Activated CD8-positive, alpha-beta T cell treated with anti-CD3 and anti-CD28 coated beads, Interleukin-2, amount 10 ng/mL, durations not matched to agents 7 days and 5 days (primary cell): ENCODE measurements around the gene PCDHA4. TPM values are rescaled to one million over a fixed set of nuclear protein-coding genes. Genes with fewer than 3 reads are reported as not detected.
A peak's percentile ranks its signal among the peaks of the same experiment; 100 is the strongest.
"Not testable (repeated sequence)": the region's sequence is repeated elsewhere in the genome, so short reads cannot be mapped to it uniquely, and the experiment has no call there.

Source experiments
- ATAC-seq: fragments of 150-1000 bp; cut with Tn5 transposase; one replicate; pipeline ENCODE4 v1.10.0; 2021; ENCODE audit warnings: moderate library complexity
- CTCF ChIA-PET: fragments of 350-600 bp; sonication (Branson Sonifier 250); formaldehyde crosslinking; loops from one replicate; lab custom pipeline; 2021; ENCODE audit warnings: antibody characterized with exemption; lab: Charles Lee
- POLR2A ChIA-PET: fragments of 350-600 bp; sonication (Branson Sonifier 250); formaldehyde crosslinking; loops from one replicate; lab custom pipeline; 2021; ENCODE audit warnings: antibody characterized with exemption; lab: Charles Lee
- DNase-seq: peaks from one replicate; pipeline ENCODE4 v3.0.0-alpha.2; 2020
- H3K27ac Mint-ChIP-seq: one replicate; pipeline ENCODE4 v1.8.0; 2021; ENCODE audit warnings: mild to moderate bottlenecking, mixed read lengths
- H3K27me3 Mint-ChIP-seq: one replicate; pipeline ENCODE4 v1.8.0; 2021; ENCODE audit warnings: low read depth, mixed read lengths
- H3K36me3 Mint-ChIP-seq: one replicate; pipeline ENCODE4 v1.8.0; 2021; ENCODE audit warnings: low read depth, mixed read lengths
- H3K4me1 Mint-ChIP-seq: one replicate; pipeline ENCODE4 v1.8.0; 2021; ENCODE audit warnings: low read depth, mixed read lengths
- H3K4me3 Mint-ChIP-seq: one replicate; pipeline ENCODE4 v1.8.0; 2021; ENCODE audit warnings: mild to moderate bottlenecking, mixed read lengths
- H3K9me3 Mint-ChIP-seq: one replicate; pipeline ENCODE4 v1.8.0; 2022; ENCODE audit warnings: mixed read lengths; ENCODE audit not compliant: insufficient read depth
- total RNA-seq, 2 experiments: library from RNA; stranded (reverse); gene quantifications; one replicate each; pipeline ENCODE4 v1.2.3, GENCODE V29; 2021

PCDHA4 gene
- total RNA-seq, 2 experiments from 2014 or later, result not detected

DNA sequence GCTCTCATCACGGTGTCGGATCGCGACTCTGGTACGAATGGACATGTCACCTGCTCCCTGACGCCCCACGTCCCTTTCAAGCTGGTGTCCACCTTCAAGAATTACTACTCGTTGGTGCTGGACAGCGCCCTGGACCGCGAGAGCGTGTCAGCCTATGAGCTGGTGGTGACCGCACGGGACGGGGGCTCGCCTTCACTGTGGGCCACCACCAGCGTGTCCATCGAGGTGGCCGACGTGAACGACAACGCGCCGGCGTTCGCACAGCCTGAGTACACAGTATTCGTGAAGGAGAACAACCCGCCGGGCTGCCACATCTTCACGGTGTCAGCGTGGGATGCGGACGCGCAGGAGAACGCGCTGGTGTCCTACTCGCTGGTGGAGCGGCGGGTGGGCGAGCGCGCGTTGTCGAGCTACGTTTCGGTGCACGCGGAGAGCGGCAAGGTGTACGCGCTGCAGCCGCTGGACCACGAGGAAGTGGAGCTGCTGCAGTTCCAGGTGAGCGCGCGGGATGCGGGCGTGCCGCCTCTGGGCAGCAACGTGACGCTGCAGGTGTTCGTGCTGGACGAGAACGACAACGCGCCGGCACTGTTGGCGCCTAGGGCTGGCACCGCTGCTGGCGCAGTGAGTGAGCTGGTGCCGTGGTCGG is 10.7 kb upstream of the PCDHA4 start:
- ATAC-seq, H3K27ac Mint-ChIP-seq, H3K4me1 Mint-ChIP-seq, H3K4me3 Mint-ChIP-seq, CTCF ChIA-PET, H3K27me3 Mint-ChIP-seq, H3K36me3 Mint-ChIP-seq, DNase-seq: not testable (repeated sequence)
- H3K9me3 Mint-ChIP-seq, result peaks cover 14% of the 10 kb centered on the region
- POLR2A ChIA-PET, result interaction anchor here (0.6 kb wide), 2 partner anchors 19 to 411 kb away, joined by 3 read pairs; no protein-coding TSS in a partner anchor

- Mint-ChIP-seq H3K4me3 (no peak overlapping the region), H3K36me3 (peaks cover 1% of the 10 kb centered on the region), H3K9me3 (peaks cover 19% of the 10 kb centered on the region), H3K27me3 (no peaks in the 10 kb centered on the region), H3K4me1 (no peaks in the 10 kb centered on the region), H3K27ac (no peak overlapping the region)
- ATAC-seq, result no peak
- ChIA-PET CTCF (no interaction called here), POLR2A (interaction anchor here (0.6 kb wide), 1 partner anchor 410 kb away, joined by 3 read pairs; no protein-coding TSS in a partner anchor)
- DNase-seq, result no peak
Observed at GRCh38 chr5:140796718-140797095, 10.2 kb upstream of the PCDHA4 start.

- ChIA-PET CTCF (no interaction called here), POLR2A (no interaction called here)
- no peaks in the 10 kb centered on the region for H3K4me1 Mint-ChIP-seq
- DNase-seq (no peak), ATAC-seq (no peak)
- H3K27me3 Mint-ChIP-seq, result peaks cover under 1% of the 10 kb centered on the region
- no peak within 1 kb of the TSS for H3K27ac Mint-ChIP-seq
- H3K36me3 Mint-ChIP-seq, result no peaks in the 10 kb centered on the region
- peaks cover 31% of the 10 kb centered on the region for H3K9me3 Mint-ChIP-seq
- peak within 1 kb of the TSS; percentile 15 for H3K4me3 Mint-ChIP-seq
Observed at GRCh38 chr5:140800816-140801493, 5.9 kb upstream of the PCDHA4 start, which contains the start of gene PCDHA3. Gene PCDHA3 (plus strand): TSS chr5:140801057.

DNA sequence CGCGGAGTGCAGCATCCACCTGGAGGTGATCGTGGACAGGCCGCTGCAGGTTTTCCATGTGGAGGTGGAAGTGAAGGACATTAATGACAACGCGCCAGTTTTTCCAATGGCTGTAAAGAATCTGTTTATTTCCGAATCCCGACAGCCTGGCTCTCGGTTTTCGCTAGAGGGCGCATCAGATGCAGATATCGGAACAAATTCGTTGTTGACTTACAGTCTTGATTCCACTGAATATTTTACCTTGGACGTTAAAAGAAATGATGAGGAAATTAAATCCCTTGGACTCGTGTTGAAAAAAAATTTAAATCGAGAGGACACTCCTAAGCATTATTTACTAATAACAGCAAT is 5.4 kb upstream of the PCDHA4 start:
- H3K36me3 Mint-ChIP-seq, result no peaks in the 10 kb centered on the region
- H3K27ac Mint-ChIP-seq, result no peak overlapping the region
- H3K4me1 Mint-ChIP-seq, result no peaks in the 10 kb centered on the region
- peaks cover 31% of the 10 kb centered on the region for H3K9me3 Mint-ChIP-seq
- ATAC-seq (no peak), DNase-seq (no peak)
- no peak overlapping the region for H3K4me3 Mint-ChIP-seq
- ChIA-PET CTCF (no interaction called here), POLR2A (no interaction called here)
- peaks cover 2% of the 10 kb centered on the region for H3K27me3 Mint-ChIP-seq

- DNase-seq, H3K27me3 Mint-ChIP-seq, H3K27ac Mint-ChIP-seq: not testable (repeated sequence)
Observed at GRCh38 chr5:140802381-140802780, 4.5 kb upstream of the PCDHA4 start.

DNA sequence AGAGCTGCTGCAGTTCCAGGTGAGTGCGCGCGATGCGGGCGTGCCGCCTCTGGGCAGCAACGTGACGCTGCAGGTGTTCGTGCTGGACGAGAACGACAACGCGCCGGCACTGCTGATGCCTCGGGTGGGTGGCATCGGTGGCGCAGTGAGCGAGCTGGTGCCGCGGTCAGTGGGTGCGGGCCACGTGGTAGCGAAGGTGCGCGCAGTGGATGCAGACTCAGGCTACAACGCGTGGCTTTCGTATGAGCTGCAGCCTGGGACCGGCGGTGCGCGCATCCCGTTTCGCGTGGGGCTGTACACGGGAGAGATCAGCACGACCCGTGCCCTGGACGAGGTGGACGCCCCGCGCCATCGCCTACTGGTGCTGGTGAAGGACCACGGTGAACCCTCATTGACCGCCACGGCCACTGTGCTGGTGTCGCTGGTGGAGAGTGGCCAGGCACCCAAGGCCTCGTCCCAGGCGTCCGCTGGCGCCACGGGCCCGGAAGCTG is 4.0 kb upstream of the PCDHA4 start:
- ATAC-seq (no peak), DNase-seq (no peak)
- Mint-ChIP-seq H3K27ac (no peak overlapping the region), H3K36me3 (no peaks in the 10 kb centered on the region), H3K4me1 (no peaks in the 10 kb centered on the region), H3K27me3 (peaks cover 2% of the 10 kb centered on the region), H3K9me3 (peaks cover 34% of the 10 kb centered on the region), H3K4me3 (no peak overlapping the region)
- ChIA-PET POLR2A (no interaction called here), CTCF (no interaction called here)

More at GRCh38 chr5:140802381-140802780, 4.5 kb upstream of the PCDHA4 start:
- CTCF ChIA-PET, H3K4me3 Mint-ChIP-seq, ATAC-seq, H3K4me1 Mint-ChIP-seq, POLR2A ChIA-PET, H3K36me3 Mint-ChIP-seq: not testable (repeated sequence)
- H3K9me3 Mint-ChIP-seq, result peaks cover 32% of the 10 kb centered on the region

DNA sequence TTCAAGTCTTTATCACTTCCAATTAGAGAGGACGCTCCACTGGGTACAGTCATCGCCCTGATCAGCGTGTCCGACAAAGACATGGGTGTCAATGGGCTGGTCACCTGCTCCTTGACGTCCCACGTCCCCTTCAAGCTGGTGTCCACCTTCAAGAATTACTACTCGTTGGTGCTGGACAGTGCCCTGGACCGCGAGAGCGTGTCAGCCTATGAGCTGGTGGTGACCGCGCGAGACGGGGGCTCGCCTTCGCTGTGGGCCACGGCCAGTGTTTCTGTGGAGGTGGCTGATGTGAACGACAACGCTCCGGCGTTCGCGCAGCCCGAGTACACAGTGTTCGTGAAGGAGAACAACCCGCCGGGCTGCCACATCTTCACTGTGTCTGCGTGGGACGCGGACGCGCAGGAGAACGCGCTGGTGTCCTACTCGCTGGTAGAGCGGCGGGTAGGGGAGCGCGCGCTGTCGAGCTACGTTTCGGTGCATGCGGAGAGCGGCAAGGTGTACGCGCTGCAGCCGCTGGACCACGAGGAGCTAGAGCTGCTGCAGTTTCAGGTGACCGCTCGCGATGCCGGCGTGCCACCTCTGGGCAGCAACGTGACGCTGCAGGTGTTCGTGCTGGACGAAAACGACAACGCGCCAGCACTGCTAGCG is 1.5 kb downstream of the PCDHA4 start:
- ATAC-seq, H3K4me3 Mint-ChIP-seq, H3K27ac Mint-ChIP-seq, H3K36me3 Mint-ChIP-seq, H3K27me3 Mint-ChIP-seq, DNase-seq, H3K4me1 Mint-ChIP-seq, POLR2A ChIA-PET: not testable (repeated sequence)
- CTCF ChIA-PET, result interaction anchor here (0.7 to 1.7 kb wide), 2 partner anchors 12 to 13 kb away, joined by 3 to 6 read pairs; partner anchors contain the start of gene PCDHA5
- H3K9me3 Mint-ChIP-seq, result peaks cover 29% of the 10 kb centered on the region

- DNase-seq (no peak), ATAC-seq (no peak)
- ChIA-PET CTCF (no interaction called here), POLR2A (no interaction called here)
- Mint-ChIP-seq H3K4me1 (no peaks in the 10 kb centered on the region), H3K9me3 (peaks cover 31% of the 10 kb centered on the region), H3K27me3 (peaks cover 5% of the 10 kb centered on the region), H3K36me3 (peaks cover 2% of the 10 kb centered on the region), H3K27ac (no peak overlapping the region), H3K4me3 (no peak overlapping the region)
Observed at GRCh38 chr5:140808889-140809291, 2.0 kb downstream of the PCDHA4 start.

DNA sequence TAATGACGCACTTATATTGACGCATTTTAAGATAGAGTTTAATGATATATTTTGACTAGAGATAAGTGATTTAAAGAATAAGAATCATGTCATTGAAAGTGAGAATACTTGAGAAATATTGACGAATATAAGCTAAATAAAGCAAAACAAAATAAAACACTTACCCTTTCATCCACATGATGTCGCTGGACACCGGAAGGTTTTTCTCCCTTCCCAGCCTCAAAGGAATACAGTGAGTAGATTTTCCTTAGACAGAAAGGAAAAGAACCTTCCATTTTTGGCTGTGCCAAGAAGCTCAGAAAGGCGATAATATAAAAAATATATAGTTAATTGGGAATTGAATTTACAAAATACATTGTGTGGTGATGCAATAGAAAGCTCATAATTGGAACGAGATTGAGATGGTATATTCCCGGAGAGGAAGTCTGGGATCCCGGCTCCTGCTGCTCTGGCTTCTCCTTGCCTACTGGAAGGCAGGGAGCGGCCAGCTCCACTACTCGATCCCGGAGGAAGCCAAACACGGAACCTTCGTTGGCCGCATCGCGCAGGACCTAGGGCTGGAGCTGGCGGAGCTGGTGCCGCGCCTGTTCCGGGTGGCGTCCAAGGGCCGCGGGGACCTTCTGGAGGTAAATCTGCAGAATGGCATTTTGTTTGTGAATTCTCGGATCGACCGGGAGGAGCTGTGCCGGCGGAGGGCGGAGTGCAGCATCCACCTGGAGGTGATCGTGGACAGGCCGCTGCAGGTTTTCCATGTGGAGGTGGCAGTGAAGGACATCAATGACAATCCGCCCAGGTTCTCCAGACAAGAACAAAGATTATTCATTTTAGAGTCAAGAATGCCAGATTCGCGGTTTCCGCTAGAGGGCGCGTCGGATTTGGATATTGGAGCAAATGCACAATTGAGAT is 14.8 kb downstream of the PCDHA4 start, which contains the start of gene PCDHA5:
Gene PCDHA5, plus strand, starts transcription at position 239 of the 906 bp plus-strand sequence.
- ChIA-PET CTCF (interaction anchor here (1.0 kb wide), 1 partner anchor 14 kb away, joined by 3 read pairs; no protein-coding TSS in a partner anchor), POLR2A (no interaction called here)
- DNase-seq, result peak; percentile 39
- Mint-ChIP-seq H3K9me3 (peaks cover 13% of the 10 kb centered on the region), H3K4me3 (no peak within 1 kb of the TSS), H3K27ac (no peak within 1 kb of the TSS), H3K27me3 (no peaks in the 10 kb centered on the region), H3K4me1 (no peaks in the 10 kb centered on the region), H3K36me3 (peaks cover 2% of the 10 kb centered on the region)
- ATAC-seq, result no peak

GRCh38 chr5:140822281-140822629 is 15.4 kb downstream of the PCDHA4 start:
- peaks cover 17% of the 10 kb centered on the region for H3K9me3 Mint-ChIP-seq
- no peak overlapping the region for H3K4me3 Mint-ChIP-seq
- no peak for ATAC-seq
- ChIA-PET CTCF (no interaction called here), POLR2A (no interaction called here)
- DNase-seq, result no peak
- no peak overlapping the region for H3K27ac Mint-ChIP-seq
- H3K27me3 Mint-ChIP-seq, result no peaks in the 10 kb centered on the region
- peaks cover 2% of the 10 kb centered on the region for H3K36me3 Mint-ChIP-seq
- no peaks in the 10 kb centered on the region for H3K4me1 Mint-ChIP-seq

- DNase-seq, ATAC-seq, CTCF ChIA-PET, H3K4me3 Mint-ChIP-seq, H3K36me3 Mint-ChIP-seq, H3K4me1 Mint-ChIP-seq, H3K27me3 Mint-ChIP-seq, POLR2A ChIA-PET, H3K27ac Mint-ChIP-seq: not testable (repeated sequence)
- H3K9me3 Mint-ChIP-seq, result peaks cover 24% of the 10 kb centered on the region
Observed at GRCh38 chr5:140822969-140823368, 16.1 kb downstream of the PCDHA4 start.
